Measurements from ENCODE around the gene DMTF1. TPM values are rescaled to one million over a fixed set of nuclear protein-coding genes. Genes with fewer than 3 reads are reported as not detected.

DMTF1 gene
- total and polyA plus RNA-seq, 2 donors (not counting 1 experiment from before 2014, with no cell fraction given) = 51.6 to 97.1 TPM

GRCh38 chr7:87223666-87224065, 71.4 kb downstream of the DMTF1 start:
- DNase-seq (ENCODE audit: low read depth in 2 of 2) = no peak
- Histone ChIP-seq H3K9ac (ENCODE audit: insufficient read depth, low read length) (no peak overlapping the region), H3K79me2 (ENCODE audit: control insufficient read depth, insufficient read depth, low read length) (no peaks in the 10 kb centered on the region), H3K36me3 (ENCODE audit: control insufficient read depth, insufficient read depth, low read length) (no peaks in the 10 kb centered on the region), H3K27me3 (ENCODE audit: control insufficient read depth, insufficient read depth, low read length) (peaks cover 3% of the 10 kb centered on the region), H3K4me3 (replicated peaks in 1 of 4; ENCODE audit: control extremely low read depth in 1 of 4, insufficient read depth in 1 of 4, low read depth in 3 of 4, low read length in 4 of 4) (no peak overlapping the region), H4K20me1 (ENCODE audit: control insufficient read depth, extremely low read depth, insufficient read depth, low read length) (no peaks in the 10 kb centered on the region), H2AFZ (ENCODE audit: low read length) (no peak overlapping the region), H3K27ac (ENCODE audit: insufficient read depth, low read length) (no peak overlapping the region), H3K9me3 (ENCODE audit: control insufficient read depth, insufficient read depth, low read depth, low read length) (no peaks in the 10 kb centered on the region), H3K4me1 (ENCODE audit: control insufficient read depth, extremely low read depth, insufficient read depth, low read length) (no peaks in the 10 kb centered on the region), H3K4me2 (ENCODE audit: extremely low read depth, insufficient read depth, low read length) (no peak overlapping the region)
- TF ChIP-seq EZH2 (IDR thresholded peaks at IDR 0.05; ENCODE audit: low read length, missing control alignments) = no peak
- no peak for TF ChIP-seq CTCF (conservative IDR thresholded peaks at IDR 0.05 in 1 of 2, IDR thresholded peaks at IDR 0.05 in 1 of 2; ENCODE audit: low read depth in 1 of 2, low read length in 2 of 2)

GRCh38 chr7:87225696-87226095, 73.4 kb downstream of the DMTF1 start:
- H3K79me2 ChIP-seq (ENCODE audit: control insufficient read depth, insufficient read depth, low read length) = no peaks in the 10 kb centered on the region
- no peaks in the 10 kb centered on the region for H3K36me3 ChIP-seq (ENCODE audit: control insufficient read depth, insufficient read depth, low read length)
- no peaks in the 10 kb centered on the region for H3K4me1 ChIP-seq (ENCODE audit: control insufficient read depth, extremely low read depth, insufficient read depth, low read length)
- H3K4me3 ChIP-seq (replicated peaks in 1 of 4; ENCODE audit: control extremely low read depth in 1 of 4, insufficient read depth in 1 of 4, low read depth in 3 of 4, low read length in 4 of 4) = no peak overlapping the region
- H3K9me3 ChIP-seq (ENCODE audit: control insufficient read depth, insufficient read depth, low read depth, low read length) = no peaks in the 10 kb centered on the region
- TF ChIP-seq EZH2 (IDR thresholded peaks at IDR 0.05; ENCODE audit: low read length, missing control alignments) = no peak
- TF ChIP-seq CTCF (conservative IDR thresholded peaks at IDR 0.05 in 1 of 2, IDR thresholded peaks at IDR 0.05 in 1 of 2; ENCODE audit: low read depth in 1 of 2, low read length in 2 of 2) = no peak
- H3K27me3 ChIP-seq (ENCODE audit: control insufficient read depth, insufficient read depth, low read length) = peaks cover 6% of the 10 kb centered on the region
- peak; percentile 21 to 63 for DNase-seq (ENCODE audit: low read depth in 2 of 2)
- H4K20me1 ChIP-seq (ENCODE audit: control insufficient read depth, extremely low read depth, insufficient read depth, low read length) = no peaks in the 10 kb centered on the region
- no peak overlapping the region for H2AFZ ChIP-seq (ENCODE audit: low read length)
- H3K27ac ChIP-seq (ENCODE audit: insufficient read depth, low read length) = no peak overlapping the region
- no peak overlapping the region for H3K9ac ChIP-seq (ENCODE audit: insufficient read depth, low read length)
- H3K4me2 ChIP-seq (ENCODE audit: extremely low read depth, insufficient read depth, low read length) = no peak overlapping the region

GRCh38 chr7:87226495-87226894, 74.2 kb downstream of the DMTF1 start:
- no peak overlapping the region for H3K4me3 ChIP-seq (replicated peaks in 1 of 4; ENCODE audit: control extremely low read depth in 1 of 4, insufficient read depth in 1 of 4, low read depth in 3 of 4, low read length in 4 of 4)
- peaks cover 6% of the 10 kb centered on the region for H3K27me3 ChIP-seq (ENCODE audit: control insufficient read depth, insufficient read depth, low read length)
- TF ChIP-seq EZH2 (IDR thresholded peaks at IDR 0.05; ENCODE audit: low read length, missing control alignments) (no peak), CTCF (conservative IDR thresholded peaks at IDR 0.05 in 1 of 2, IDR thresholded peaks at IDR 0.05 in 1 of 2; ENCODE audit: low read depth in 1 of 2, low read length in 2 of 2) (no peak)

More at GRCh38 chr7:87226495-87226894, 74.2 kb downstream of the DMTF1 start:
- no peaks in the 10 kb centered on the region for H3K4me1 ChIP-seq (ENCODE audit: control insufficient read depth, extremely low read depth, insufficient read depth, low read length)
- H3K4me2 ChIP-seq (ENCODE audit: extremely low read depth, insufficient read depth, low read length) = no peak overlapping the region
- no peak overlapping the region for H2AFZ ChIP-seq (ENCODE audit: low read length)
- H3K36me3 ChIP-seq (ENCODE audit: control insufficient read depth, insufficient read depth, low read length) = no peaks in the 10 kb centered on the region
- no peak overlapping the region for H3K9ac ChIP-seq (ENCODE audit: insufficient read depth, low read length)
- H3K27ac ChIP-seq (ENCODE audit: insufficient read depth, low read length) = no peak overlapping the region
- no peak for DNase-seq (ENCODE audit: low read depth in 2 of 2)
- no peaks in the 10 kb centered on the region for H4K20me1 ChIP-seq (ENCODE audit: control insufficient read depth, extremely low read depth, insufficient read depth, low read length)
- no peaks in the 10 kb centered on the region for H3K9me3 ChIP-seq (ENCODE audit: control insufficient read depth, insufficient read depth, low read depth, low read length)
- no peaks in the 10 kb centered on the region for H3K79me2 ChIP-seq (ENCODE audit: control insufficient read depth, insufficient read depth, low read length)

All from fibroblast of lung (primary cell).